Stimulated activated naive CD4-positive, alpha-beta T cell treated with Interleukin-2 at 50 U/mL for 16 hours (primary cell): ENCODE data around the gene TMEM198.

Experiments used
- DNase-seq: peaks from one replicate; lab custom pipeline; 2025; lab: John Stamatoyannopoulos, UW

The TMEM198 gene

GRCh38 chr2:219526320-219527075 lies 17.3 kb upstream of the TMEM198 start:
- DNase-seq = no peak

- DNase-seq = no peak
Measured at GRCh38 chr2:219527076-219527394, 16.8 kb upstream of the TMEM198 start.

- no peak for DNase-seq
Measured at GRCh38 chr2:219527472-219527871, 16.4 kb upstream of the TMEM198 start.

- peak; percentile 81 for DNase-seq
Measured at GRCh38 chr2:219530048-219530963, 13.5 kb upstream of the TMEM198 start.

GRCh38 chr2:219531639-219532377 lies 12.0 kb upstream of the TMEM198 start:
- DNase-seq = no peak

GRCh38 chr2:219532378-219532649 lies 11.5 kb upstream of the TMEM198 start:
- no peak for DNase-seq

GRCh38 chr2:219533930-219534661 lies 9.7 kb upstream of the TMEM198 start:
- no peak for DNase-seq

GRCh38 chr2:219536425-219536824 lies 7.4 kb upstream of the TMEM198 start:
- no peak for DNase-seq

- no peak for DNase-seq
Measured at GRCh38 chr2:219536967-219537366, 6.9 kb upstream of the TMEM198 start.

GRCh38 chr2:219537657-219538488 lies 6.0 kb upstream of the TMEM198 start:
- no peak for DNase-seq

- no peak for DNase-seq
Measured at GRCh38 chr2:219538504-219538951, 5.3 kb upstream of the TMEM198 start.

GRCh38 chr2:219538956-219539788 lies 4.7 kb upstream of the TMEM198 start:
- DNase-seq = no peak

GRCh38 chr2:219539926-219540678 lies 3.7 kb upstream of the TMEM198 start:
- DNase-seq = no peak

- DNase-seq = no peak
Measured at GRCh38 chr2:219540784-219541504, 2.9 kb upstream of the TMEM198 start.

GRCh38 chr2:219541611-219542180 lies 2.1 kb upstream of the TMEM198 start:
- DNase-seq = peak; percentile 81

GRCh38 chr2:219542931-219543595 lies 765 bp upstream of the TMEM198 start:
- DNase-seq = no peak

GRCh38 chr2:219544567-219544966 lies 739 bp downstream of the TMEM198 start:
- DNase-seq = no peak
